K562 treated with DMSO at 1 percent for 4 hours (cell line): Measurements from ENCODE around the gene GABRG2. TPM values are rescaled to one million over a fixed set of nuclear protein-coding genes. Genes with fewer than 3 reads are reported as not detected.

Source experiments
- total RNA-seq: library from RNA; unstranded; fragments of 300-600 nt; gene quantifications from 2 replicates; pipeline ENCODE4 v1.2.3, GENCODE V29; 2022; ENCODE audit not compliant: insufficient read depth

Gene GABRG2
- not detected in 2 replicates for total RNA-seq

DNA sequence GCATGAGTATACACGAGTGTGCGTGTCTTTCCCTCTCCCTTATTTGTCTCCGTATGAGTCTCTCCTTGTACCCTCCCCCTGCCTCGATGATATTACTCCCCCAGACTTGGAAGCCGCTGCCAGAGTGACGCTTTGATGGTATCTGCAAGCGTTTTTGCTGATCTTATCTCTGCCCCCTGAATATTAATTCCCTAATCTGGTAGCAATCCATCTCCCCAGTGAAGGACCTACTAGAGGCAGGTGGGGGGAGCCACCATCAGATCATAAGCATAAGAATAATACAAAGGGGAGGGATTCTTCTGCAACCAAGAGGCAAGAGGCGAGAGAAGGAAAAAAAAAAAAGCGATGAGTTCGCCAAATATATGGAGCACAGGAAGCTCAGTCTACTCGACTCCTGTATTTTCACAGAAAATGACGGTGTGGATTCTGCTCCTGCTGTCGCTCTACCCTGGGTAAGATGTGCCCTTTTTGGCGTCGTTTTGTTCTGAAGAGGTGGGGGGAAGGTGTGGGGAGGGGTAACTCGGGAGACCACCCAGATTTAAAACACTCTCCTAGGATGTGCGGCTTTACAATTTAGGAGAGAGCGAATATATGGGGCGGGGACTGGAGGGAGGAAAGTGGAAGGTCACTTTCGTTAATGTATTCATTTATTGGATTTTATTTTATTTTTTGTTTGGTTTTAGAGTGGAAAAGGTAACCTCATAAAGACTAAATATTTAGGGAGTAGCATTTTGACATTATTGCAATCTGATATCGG is at the start of gene GABRG2:
TSS of gene GABRG2 (plus strand) at position 119 of the 757 bp plus-strand sequence. CDS start at position 346, 227 bp downstream.

Other genes with a start within 250 kb of the GABRG2 start
- gene GABRA1, start 219.7 kb upstream of the GABRG2 start, total RNA-seq, result not detected in 2 replicates